NCI-H2107 treated with DMSO at 0.1 percent for 48 hours (cell line): ENCODE results near the gene POLN.
A peak's percentile ranks its signal among the peaks of the same experiment; 100 is the strongest.

Experiments used
- DNase-seq: peaks from one replicate; lab custom pipeline; 2025; ENCODE audit not compliant: unreplicated experiment; lab: John Stamatoyannopoulos, UW

The POLN gene

DNA sequence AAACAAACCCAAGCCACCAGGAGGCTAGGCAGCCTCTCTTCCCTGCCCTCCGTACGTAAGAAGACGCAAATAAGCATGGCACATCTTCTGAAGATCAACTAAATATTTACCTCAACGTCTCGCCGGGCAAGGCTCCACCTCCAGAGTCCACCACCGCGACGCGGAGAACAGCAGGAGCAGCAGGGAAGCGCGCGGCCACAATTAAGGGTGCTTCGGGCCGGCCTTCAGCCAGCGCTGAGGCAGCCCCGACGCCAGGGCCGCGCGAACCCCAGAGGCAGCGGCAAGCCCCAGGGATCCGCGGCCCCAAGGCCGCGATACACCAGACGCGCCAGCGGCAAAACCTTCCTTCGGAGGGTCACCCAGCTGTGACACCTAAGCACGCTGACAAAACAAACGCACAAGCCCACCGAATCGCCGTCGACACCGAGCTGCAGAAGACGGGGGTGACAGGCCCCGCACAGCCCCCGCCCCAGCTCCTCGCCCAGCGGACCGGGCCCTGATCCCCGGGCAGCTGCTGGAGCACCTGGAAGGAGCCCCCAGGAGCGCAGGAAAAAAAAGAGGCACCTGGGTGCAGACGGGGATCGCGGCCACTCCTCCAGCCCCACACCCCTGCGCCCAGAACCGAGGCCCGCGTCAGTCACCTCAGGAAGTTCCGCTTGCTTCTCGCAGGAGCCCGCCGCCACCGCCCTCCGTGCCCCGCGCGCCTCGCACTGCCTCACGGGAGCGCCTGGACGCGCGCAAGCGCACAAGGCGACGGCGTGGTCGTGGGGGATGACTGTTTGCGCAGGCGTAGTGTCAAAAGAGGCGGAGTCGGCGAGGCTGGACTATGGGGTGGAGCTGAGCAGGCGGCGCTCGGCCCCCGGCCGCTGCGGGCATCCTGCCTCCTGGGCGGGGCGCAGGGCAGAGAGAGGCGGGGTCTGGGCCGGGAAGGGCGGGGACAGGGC is at the start of gene POLN, which contains the start of gene HAUS3:
POLN (minus strand) TSS at position 712 of the 944 bp plus-strand sequence. CDS start 12,890 bp downstream, outside the sequence.
HAUS3 (minus strand) TSS at position 712 of the 944 bp plus-strand sequence. CDS start 1,175 bp downstream, outside the sequence.
- peak; percentile 76 for DNase-seq

DNA sequence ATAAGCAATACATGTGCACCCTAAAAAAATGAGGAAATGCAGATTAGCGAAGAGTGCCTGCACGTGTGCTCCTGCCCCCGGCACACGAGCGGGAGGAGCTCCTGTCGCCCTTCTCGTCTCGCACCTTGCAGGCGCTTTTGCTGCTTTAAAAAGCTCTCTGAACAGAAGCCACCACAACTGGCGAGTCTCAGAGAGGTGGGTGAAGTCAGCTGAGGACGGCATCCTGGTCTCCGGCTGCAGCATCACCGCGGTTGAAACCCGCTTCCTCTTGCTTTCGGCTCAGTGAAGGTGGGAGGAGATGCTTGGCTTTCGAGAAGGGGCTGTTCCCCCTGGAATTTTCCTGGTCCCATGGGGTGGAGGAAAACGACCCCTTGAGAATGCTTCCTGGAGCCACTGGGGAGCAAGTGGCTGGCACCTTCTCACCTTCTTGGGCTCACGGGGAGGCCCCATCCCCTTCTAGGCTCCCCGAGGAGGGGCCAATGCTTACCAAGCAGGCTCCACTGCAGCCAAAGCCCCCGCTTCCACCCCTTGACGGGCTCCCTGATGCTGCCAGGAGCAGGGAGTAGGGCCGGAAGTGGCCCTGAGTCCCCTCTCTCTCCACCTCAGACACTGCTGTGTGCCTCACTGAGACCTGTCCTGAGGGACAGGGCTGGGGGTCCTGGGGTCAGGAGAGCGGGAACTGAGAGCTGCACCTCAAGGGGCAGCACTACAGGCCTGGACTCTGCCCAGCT is 49.2 kb upstream of the POLN start:
- no peak for DNase-seq

DNA sequence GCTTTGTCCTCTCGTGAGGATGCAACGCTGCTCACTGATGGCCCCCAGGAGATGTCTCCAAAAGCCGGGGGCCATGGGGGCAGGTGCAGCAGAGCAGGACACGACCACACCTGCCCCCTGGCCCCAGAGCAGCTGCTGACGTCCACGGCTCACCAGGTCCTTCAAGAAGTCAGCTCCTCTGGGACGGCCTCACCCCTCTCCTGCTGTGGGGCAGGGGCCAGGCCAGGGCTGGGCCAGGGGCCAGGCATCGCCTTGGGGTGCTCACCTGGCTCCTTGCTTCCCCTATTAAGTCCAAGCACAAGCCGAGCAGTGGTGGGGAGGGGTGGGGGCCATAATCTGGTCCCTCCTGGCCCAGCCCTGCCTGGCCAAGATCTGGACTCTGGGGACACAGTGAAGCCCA is 48.6 kb upstream of the POLN start:
- DNase-seq, result no peak

DNA sequence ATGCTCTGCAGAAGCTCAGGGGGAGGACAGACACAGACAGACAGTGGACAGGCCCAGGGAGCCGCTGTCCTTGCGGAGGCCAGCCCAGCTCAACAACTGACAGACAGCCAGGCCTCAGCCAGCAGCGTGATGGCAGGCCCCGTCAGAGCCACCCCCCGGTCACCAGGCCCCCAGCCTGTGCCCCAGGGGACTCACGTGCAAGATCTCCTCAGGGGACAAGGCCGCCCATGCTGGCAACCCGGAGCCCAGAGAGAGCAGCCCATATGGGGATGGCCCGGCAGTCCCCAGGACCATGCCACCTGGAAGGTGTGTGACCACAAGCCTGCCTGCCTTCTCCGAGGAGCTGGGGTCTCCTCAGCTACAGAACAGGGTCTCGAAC is 48.0 kb upstream of the POLN start:
- DNase-seq, result no peak

DNA sequence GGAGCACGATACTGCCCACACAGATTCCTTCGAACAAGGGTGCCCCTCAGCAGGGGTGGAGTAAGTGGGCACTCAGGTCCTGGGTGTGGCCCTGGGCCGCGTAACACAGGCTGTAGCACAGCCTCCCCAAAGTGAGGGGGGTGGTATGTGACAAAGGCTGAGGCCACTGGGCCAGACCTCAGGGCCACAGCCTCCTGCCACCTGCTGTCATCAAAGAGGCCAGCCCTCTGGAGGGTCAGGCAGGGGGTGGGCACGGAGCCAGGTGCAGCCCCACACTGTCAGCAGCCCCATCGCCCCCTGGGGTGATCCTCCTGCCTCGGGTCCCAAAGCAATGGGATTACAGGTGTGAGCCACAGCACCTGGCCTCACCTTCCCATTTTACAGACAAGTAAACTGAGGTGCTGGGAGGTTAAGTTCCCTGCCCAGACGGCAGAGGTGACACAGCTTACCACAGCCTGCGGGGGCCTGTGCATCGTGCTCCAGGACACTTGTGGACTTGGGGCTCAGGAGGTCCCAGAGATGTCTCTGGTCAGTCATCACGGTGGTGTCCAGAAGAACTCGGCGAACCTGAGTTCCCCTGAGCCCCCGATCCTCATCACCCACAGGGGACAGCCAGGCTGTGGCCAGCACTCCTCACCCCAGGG is 47.5 kb upstream of the POLN start:
- DNase-seq, result no peak

DNA sequence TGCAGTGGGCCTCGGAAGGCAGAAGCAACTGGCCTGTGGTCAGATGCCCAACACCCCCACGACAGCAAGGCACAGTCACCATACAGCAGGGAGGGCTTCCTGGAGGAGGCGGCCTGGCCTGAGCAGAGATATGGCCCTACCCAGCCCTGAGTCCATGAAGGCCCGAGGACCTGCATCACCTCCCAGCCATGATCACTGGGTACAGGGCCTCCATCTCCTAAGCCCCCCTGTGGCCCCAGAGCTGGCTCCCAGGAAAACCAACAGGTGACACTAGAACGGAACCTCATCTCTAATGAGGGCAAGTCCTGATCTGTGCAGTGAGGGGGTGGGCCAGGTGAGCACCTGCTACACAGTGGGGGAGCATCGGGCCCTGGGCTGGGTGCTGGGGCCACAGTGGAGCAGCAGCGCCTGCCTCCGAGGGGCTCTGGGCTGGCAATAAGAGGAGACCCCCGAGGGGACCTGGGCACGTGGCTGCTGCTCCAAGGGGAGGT is 46.2 kb upstream of the POLN start:
- no peak for DNase-seq

DNA sequence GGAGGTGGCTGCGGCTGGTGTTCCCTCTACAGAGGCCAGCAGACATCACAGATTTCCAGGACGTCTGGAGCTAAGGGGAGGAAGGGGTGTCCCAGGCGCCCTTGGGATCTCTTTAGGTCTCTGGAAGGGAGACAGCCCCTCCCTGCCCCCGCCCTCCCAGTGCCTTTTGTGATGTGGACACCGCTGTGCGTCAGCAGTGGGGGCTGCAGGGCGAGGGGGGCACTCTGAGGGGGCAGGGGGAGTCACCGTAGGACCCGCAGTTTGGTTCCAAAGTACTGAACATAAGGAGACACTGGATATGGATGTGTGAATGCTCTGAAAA is 45.6 kb upstream of the POLN start:
- DNase-seq, result no peak

DNA sequence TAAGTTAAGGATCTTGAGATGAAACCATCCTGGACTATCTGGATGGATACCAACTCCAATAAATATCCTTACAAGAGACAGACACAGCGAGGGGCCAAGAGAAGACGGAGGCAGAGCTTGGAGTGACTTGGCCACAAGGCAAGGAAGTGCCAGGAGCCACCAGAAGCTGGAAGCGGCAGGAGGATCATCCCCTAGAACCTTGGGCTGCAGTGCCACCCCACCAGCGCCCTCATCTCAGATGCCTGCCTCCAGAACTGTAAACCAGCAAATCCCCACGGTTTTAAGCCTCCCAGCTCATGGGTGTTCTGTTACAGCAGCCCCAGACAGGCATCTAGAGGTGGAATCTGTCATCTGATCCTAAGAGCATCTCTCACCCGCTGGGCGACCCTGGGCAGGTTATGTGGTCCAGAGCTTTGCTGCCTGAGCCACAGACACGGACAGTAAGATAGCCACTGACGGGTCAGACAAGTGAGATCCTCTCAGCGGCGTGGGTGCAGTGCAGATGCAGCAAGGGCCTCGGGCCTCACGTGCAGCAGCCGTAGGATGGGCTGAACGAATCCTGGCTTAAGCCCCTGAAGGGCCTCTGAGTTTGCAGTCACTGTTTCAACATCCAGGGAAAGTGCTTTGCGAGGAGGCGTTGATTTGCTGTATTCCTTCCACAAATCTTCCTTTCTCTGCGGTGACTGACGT is 45.1 kb upstream of the POLN start:
- DNase-seq, result peak; percentile 77

DNA sequence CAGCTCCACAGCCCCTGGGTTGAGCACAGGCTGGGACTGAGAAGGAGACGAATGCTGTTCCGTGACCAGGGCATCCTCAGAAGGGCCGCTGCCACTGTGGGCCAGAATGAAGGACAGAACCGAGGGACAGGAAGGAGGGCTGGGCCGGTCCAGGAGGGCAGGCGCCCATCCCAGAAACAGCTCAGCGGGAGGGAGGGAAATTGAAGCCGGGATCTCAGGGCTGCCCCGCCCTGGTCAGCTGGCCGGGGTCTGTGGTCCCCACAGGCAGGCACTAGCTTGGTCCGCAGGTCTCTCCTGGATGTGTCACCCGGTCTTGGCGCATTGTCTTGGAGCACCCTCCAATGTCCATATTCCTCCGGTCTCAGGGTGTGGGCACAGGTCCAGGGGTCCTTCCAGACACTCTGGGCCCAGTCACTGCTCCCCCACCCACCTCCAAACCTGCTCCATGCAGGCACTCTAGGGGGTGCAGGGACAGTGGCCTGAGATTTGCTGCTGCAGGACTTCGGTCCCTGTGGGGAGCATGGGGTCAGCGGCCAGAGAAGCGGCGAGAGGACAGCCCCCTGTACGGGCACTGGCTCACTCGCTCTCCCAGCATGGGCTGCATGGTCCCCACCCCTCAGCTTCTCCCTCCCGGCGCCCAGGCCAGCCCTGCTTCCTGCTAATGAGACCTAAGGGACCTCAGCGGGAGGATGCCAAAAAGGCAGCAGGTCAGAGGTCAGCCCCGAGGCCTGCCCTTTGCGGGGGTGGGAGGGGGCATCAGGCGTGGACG is 43.9 kb upstream of the POLN start:
- DNase-seq, result no peak

DNA sequence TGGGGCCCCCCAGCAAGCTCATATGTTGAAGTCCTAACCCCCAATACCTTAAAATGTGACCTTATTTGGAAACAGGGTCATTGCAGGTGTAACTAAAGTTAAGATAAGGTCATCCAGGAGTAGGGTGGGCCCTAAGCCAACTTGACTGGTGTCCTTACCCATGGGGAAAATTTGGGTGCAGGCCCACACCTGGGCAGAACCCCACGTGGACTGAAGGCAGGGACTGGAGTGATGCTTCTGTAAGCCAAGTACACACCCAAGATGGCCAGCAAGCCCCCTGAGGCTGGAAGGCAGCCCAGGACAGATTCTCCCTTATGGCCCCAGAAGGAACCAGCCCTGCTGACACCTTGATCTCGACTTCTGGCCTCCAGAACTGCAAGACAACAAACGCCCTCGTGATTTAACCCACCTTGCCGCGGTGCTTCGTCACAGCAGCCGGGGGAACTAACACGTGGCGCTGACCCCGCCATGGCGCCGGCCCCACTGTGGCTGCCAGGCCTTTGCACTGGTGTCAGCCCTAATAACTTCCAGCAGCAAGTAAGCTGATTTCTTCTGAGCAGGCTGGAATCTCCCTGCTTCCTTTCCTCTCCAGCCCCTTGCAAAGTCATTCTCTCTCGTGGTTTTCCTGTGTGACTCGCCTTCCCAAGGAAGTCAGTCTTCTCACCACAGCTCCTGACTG is 43.2 kb upstream of the POLN start:
- DNase-seq, result no peak

DNA sequence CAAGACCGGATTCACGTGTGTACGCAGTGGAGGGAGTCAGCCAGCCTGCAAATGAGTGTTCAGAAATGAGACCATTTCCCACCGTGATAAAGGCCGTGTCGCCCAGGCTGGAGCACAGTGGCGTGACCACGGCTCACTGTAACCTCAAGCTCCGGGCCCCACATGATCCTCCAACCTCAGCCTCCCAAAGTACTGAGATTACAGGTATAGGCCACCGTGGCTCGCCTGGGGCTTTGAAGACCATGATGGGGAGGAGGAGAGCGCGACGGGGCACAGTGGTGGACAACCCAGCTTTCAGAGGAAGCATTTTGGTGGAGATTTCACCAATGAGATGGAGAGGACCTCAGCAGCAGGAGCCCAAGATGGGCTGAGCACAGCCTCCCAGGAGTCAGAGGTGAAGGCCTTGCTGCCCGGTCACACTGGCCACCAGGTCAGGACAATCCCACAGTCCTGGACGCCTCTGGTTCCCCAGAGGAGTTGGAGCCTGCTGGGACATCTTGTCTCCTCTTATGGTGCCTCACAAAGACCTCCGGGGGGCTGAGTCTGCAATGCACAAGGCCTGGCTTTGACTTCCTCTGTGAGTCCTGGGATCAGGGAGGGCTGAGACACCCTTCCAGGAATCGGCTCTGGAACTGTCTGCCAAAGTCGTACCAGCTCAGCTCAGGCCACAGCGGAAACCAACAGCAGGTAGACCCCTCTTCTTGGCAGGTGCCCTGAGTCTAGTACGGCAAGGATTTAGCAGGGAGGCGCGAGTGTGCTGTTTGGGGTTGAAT is 42.4 kb upstream of the POLN start:
- DNase-seq, result no peak

DNA sequence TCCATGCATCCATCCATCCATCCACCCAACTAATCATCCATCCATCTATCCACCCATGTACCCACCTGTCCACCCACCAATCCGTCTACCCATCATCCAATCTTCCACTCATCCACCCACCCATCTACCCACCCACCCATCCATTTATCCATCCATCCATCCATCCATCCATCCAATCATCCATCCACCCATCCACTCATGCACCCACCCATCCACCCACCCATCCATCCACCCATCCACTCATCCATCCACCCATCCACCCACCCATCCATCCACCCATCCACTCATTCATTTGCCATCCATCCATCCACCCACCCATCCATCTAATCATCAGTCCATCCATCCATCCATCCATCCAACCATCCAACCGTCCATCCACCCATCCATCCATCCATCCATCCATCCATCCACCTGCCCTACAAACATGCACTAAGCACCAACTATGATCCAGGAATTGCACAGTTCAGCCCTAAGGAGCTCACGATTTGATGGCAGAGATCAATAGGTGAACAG is 41.3 kb upstream of the POLN start:
- DNase-seq, result no peak

DNA sequence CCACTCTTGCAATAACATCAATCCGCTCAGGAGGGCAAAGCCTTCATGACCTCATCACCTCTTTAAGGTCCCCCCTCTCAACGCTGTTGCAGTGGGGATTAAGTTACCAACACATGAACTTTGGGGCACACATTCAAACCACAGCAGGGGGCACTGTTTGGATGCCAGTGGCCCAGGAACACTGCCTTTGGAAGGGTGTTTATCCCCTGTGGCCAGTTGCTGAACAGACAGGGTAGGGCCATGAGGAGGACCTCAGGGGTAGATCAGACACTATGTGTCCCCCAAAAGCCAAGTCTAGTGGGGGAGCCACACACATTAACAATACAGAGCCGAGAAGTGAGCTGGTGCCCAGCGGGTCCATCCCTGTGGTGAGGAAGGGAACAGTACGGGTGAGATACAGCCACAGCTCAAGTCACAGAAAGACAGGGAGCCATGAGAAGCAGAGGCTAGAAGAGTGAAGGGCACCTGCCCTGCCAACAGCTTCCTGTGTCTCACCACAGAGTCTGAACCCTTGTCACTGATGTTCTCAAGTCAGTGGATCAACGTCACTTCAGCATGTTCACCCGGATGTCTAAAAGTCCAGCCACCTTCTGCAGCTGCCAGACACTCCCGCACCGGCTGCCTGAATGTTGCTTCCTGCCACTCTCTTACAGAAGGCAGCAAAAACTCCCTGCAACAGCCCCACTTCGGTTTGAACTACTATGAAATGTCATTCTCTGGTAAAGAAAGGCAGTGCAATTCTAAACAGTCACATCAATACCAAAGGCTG is 39.8 kb upstream of the POLN start:
- DNase-seq, result no peak

DNA sequence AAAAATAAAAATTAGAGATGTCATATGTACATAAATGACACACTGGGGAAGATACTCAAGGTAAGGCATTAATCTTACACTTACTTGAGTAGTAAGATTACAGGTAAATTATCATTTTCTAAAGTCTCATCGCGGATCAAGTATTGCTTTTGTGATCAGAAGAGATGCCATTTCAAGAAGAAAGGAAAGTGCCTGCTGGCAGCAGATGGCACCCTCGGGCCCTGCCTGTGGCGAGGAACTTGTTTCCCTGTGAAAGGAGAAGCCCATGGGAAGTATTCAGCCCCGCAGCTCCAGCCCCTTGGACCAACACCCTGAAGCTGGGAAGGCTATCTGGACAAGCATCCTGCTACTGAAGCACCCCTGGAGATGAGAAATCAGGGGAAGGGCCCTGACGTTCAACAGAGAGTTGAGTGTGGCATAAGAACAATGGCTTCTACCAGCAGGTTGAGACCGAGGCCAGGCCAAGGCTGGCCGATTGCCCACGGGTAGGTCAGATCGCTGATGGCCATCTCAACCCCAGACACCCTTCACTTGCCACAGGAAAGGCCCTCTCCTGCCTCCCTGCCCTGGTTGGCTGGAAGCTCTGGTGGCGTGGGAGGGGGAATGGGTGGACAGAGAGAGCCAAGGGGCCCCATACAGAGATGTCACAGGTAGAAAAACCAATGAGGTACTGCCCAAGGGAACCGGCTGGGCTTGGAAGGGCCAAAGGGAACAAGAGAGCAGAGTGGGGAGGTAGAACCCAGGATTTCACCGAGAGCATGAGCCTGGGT is 38.8 kb upstream of the POLN start:
- no peak for DNase-seq

DNA sequence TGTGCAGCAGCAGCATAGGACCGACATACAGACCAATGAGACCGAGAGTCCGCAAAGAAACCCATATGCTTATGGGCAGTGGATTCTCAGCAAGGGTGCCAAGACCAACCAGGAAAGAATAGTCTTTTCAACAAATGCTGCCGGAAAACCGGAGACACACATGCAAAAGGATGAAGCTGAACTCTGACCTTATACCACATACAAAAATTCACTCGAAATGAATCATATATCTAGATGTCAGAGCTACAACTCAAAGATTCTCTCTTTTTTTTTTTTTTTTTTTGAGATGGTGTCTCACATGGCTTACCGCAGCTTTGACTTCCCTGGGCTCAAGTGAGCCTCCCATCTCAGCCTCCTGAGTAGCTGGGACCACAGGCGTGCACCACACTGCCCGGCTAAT is 36.0 kb upstream of the POLN start:
- DNase-seq, result no peak

DNA sequence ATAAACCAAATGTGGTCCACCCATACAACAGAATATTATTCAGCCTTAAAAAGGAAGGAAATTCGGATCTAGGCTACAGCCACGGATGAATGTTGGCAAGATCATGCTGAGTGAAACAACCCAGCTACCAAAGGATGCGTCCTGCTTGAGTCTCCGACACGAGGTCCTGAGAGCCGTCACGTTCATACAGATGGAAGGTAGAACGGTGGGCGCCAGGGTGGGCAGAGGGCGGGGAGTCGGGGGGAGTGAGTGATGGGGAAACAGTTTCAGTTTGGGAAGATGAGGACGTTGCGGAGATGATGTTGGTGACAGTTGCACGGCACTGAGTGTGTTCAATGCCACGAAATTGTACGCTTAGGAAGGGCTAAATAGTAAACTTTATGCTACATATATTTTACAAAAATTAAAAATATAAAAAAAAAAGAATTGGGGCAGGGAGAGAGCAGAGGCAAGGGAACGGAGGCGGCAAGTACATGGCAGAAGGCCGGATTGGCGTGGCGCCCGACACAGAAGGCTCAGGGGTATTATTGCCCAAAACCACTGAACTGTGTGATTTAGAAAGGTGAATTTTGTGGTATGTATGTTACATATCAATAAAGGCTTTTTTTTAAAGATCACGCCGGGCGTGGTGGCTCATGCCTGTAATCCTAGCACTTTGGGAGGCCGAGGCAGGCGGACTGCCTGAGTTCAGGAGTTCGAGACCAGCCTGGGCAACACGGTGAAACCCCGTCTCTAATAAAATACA is 34.8 kb upstream of the POLN start:
- DNase-seq, result no peak
